Right forelimb (tissue), 1 donor: ENCODE measurements around the gene PDE4A.
"Not testable (repeated sequence)": the region's sequence is repeated elsewhere in the genome, so short reads cannot be mapped to it uniquely, and the experiment has no call there.

Experiments used
- DNase-seq: peaks from one replicate; pipeline ENCODE4 v3.0.0-alpha.2; 2018

PDE4A gene

DNA sequence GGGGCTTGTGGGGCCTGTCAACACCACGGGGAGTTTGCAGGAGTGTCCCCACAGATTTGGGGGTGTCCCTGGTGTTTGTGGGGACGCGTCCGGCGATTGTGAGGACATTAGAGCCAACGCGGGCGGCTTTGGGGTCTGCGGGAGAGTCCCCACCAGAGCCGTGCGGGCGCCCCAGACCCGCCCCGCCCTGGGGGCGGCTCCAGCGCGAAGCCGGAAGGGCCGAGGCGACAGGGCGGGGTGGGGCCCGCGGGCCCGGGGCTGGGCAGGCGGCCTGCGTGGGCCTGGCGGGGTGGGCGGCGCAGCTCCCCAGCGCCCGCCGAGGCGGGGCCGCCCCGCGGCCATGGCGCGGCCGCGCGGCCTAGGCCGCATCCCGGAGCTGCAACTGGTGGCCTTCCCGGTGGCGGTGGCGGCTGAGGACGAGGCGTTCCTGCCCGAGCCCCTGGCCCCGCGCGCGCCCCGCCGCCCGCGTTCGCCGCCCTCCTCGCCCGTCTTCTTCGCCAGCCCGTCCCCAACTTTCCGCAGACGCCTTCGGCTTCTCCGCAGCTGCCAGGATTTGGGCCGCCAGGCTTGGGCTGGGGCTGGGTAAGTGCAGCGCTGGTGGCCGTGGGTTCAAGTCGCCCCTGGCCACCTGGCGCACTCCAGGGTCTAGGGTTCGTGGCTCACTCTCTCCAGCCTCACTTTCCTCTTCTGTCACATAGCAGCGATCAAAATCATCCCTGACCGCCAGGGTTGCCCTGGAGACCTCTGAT lies 10.3 kb downstream of the PDE4A start:
- DNase-seq: no peak

DNA sequence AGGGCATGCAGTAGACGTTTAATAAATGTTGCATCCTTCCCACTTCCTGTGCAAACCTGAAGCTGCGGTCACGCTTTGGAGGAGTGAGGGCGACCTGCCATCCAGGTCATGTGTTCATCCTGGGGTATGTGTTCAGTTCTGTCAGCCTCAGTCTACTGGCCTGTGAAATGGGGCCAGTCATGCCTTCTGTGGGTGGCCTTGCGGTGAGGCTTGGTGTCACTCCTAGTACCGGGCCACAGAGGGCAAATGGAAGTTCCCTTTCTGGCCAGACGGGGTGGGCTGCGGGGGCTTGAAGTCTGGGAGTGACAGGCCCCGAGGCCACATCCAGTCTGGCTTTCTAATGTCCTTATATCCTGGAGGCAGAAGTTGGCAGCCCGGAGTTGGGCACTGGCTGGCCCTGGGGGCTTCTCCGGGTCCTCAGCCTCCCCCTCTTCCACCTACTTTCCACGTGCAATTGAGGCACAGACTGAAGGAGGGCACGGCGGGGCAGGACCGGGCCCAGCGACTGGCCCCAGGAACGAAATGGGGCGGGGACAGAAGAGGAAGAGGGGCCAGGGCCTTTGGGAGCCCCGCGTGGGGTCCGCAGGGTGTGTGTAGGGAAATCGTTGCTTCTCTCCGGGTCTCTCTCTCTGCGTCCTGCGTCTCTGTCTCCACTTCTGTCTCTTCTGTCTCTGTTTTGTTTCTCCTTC lies 11.1 kb downstream of the PDE4A start:
- DNase-seq: no peak

DNA sequence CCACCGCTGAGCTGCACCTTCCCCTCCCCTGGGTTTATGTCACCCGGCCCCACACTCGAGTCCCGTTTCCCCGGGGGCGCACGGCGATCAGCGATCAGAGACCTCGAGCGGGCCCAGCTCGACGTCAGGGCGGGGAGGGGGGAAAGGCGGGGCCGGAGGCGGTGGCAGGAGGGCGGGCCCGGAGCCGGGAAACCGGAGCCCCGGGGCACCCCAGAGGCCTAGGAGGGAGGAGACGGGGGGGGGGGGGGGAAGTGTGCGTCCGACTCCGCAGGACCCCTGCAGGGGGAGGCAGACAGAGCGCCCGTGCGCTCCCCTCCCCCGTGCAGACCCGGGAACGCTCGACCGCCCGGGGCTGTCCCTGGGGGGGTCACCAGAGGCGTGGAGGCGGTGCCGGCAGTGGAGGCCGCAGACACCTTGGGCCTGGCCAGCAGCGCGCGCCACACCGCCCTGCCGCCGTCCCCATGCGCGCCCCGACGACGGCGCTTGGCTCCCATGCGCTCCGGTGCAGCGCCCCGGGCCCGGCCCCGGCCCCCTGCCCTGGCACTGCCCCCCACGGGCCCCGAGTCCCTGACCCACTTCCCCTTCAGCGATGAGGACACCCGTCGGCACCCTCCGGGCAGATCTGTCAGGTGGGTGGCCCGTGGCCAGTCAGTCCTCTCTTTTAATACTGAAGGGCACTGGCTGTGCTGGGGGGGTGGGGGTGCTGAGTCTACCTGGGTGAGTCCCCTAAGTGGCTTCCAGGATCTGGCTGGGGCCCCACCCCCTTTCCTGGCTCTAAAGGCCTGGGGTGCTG lies 11.8 kb downstream of the PDE4A start:
- peak; percentile 72 for DNase-seq

DNA sequence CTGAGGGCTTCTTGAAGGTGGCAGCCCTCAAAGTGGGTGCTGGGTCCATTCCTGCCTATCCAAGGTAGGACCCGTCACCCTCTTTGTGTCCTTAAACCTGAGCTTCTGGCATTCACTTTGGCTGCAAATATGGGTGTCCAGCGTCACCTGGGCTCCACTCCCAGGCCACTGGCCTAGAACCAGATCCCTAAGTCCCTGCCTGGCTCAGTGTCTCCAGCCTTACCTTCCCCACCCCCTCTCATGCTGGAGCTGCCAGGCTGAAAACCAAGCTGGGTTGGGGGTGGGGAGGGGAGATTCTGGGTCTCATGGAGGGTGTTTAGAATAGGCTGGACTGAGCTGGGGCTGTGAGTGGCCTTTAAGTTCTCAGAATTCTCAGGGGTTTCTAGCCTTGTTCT lies 12.4 kb downstream of the PDE4A start:
- DNase-seq: no peak

DNA sequence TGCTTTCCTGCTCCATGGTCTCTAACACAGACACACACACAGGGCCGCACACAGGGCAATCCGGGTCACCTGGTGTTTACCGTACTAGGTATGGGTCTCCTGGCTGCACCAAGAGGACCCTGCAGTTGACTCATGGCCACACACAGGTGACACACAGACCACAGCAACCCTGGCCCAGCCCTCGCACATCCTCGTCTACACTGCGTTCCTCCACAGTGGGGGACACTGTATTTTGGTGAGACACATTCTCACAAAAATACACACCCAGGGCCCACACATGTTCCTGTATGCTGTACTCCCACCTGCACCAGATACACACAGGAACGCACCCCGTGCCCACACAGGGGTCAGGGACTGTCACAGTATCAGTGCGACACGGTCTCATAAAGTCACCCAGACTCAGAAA lies 12.8 kb downstream of the PDE4A start:
- DNase-seq: no peak

DNA sequence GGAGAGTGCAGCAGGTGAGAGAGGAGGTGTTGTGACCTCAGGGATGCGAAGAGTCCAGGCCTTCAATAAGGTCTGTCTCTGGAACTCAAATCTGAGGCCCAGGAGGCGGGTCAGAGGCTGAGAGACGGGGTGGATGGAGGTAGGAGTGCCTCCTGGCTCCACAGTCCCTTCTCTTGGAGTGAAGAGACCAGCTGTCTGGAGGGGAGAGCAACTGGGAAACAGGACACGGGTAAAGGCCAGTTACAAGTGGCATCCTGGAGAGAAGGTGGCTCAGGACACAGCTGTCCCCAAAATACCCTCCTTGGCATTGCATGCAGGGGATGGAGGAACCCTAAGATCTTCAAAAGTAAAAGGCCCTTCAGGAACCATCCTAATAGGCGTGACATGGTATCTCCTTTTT lies 19.2 kb downstream of the PDE4A start:
- no peak for DNase-seq

DNA sequence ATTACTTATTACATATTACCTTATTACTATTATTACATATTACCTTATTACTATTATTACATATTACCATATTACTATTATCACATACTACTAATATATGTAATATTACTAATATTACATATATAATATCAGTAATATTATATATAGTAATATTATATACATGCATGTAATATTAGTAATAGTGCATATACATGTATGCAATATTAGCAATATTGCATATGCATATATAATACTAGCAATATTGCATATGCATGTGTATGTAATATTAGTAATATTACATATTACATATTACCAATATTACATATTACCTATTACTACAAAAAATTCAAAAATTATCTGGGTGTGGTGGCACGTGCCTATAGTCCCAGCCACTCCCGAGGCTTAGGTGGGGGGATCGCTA lies 22.4 kb downstream of the PDE4A start:
- no peak for DNase-seq

DNA sequence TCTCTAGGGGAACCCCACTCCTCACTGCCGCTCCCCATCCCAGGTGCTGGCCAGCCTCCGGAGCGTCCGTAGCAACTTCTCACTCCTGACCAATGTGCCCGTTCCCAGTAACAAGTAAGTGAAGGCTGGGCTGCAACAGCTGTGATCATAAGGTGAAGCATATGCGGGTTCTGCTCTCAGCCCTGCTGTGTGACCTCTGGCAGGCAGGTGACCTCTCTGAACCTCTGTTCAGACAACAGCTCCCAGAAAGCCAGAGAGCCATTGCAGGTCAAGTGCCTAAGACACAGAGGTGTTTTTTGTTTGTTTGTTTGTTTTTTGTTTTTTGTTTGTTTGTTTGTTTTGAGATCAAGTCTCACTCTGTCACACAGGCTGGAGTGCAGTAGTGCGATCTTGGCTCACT lies 28.7 kb downstream of the PDE4A start:
- DNase-seq: no peak

DNA sequence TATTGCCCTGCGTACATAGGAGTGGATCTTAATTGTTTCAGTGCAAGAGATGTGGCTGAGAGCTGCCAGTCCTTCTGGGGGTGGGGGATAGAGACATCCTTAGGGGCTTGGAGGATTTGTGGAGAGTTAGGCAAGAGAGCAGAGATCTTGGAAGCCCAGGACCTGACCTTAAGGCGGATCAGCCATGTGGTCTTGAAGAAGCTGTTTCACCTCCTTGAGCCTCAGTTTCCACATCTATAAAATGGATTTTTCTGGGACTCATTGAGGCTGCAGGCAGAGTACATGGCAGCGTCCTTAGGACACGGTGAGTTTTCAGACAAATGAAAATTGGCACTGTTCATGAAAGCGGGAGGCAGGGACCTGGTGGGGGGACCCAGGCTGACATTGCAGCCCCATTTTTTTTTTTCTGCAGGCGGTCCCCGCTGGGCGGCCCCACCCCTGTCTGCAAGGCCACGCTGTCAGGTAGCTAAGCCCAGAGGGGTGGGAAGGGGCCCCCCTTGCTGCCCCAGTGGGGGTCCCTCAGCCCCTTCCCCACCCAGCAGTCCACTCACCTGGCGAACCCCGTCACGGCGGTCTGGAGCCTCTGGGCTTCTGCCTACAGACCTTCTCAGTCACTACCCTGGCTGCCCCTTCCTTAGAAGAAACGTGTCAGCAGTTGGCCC lies 30.0 kb downstream of the PDE4A start:
- DNase-seq: no peak

DNA sequence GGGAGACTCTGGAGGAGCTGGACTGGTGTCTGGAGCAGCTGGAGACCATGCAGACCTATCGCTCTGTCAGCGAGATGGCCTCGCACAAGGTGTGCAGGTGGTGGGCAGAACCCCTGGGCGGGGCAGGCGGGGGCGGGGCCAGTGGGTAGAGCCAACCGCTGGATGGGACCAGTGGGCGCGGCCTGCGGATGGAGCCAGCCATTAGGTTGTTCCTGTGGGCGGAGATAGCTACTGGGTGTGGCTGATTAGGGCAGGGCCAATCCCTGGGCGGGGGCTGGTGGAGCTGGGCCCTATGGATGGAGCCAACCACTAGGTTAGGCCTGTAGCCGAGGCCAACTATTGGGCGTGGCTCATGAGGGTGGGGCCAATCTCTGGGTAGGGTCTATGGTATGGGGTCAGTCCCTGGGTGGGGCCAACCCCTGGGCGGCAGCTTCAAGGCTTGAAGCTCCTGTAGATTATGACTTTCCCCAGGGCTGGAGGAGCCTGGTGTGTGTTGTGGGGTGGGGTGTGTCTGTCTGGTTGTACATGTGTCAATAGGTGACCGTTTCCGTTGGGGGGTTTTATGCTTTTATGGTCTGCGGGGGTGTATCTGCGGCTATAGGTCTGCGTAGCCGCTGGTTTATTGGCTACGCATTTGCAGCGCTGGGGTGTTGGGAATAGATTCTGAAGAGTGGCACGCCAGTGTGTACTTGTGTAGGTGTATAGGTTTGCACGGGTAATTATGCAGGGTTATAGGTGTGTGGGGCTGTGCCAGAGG lies 30.7 kb downstream of the PDE4A start:
- no peak for DNase-seq

DNA sequence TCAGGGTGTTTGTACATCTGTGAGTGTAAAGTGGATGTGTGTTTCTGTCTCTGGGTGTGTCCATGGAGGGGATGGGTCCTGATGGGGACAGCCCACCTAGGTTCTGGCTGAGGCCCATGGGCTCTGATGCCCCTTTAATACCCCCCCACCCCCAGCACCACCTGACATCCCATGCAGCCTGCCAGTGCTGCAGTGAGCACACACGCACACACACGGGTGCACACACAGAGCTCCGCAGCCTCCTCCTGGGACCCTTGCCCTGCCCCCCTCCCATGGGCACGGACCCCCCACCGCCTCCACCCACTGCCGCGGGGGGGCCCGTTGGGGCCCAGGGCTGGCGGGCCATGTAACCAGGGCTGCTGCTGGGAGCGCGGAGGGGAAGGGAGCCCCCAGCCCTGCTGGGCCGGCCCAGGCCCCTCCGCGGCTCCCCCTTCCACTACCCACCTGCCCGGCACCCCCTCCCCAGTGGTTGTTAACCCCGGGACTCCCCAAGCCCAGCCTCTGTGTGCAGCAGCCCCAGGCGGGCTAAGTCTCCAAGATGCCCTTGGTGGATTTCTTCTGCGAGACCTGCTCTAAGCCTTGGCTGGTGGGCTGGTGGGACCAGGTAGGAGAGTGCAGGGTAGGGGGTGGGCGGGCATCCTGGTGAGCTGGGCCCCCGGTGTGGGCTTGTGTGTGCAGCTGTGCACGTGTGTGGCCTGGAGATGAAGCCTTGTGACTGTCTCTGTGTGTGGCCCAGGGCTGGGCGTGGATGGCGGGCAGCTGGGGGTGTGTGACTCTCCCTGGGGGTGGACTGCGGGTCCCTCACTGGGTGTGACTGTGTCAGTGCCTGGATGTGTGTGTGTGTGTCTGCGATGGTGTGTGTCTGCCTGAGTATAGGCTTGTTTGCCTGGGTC lies 32.6 kb downstream of the PDE4A start:
- no peak for DNase-seq

DNA sequence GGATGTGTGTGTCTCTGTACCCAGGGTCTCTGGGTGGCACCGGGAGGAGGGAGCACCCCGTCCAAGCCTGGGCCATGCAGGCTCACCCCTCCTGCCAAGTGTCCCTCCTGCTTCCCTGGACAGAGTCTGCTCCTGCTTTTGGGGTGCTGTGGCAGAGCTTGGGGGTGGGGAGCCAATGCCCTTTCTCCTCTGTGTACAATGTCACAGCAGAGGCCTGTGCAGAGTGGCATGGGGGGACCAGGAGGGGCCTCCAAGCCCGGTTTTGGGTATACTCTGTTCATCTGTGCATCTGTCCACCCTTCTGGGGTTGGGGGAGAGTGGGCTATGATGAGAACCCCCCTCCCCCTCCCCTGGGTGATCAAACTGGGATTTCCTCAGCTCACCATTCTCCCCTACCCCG lies 33.5 kb downstream of the PDE4A start:
- DNase-seq: no peak

DNA sequence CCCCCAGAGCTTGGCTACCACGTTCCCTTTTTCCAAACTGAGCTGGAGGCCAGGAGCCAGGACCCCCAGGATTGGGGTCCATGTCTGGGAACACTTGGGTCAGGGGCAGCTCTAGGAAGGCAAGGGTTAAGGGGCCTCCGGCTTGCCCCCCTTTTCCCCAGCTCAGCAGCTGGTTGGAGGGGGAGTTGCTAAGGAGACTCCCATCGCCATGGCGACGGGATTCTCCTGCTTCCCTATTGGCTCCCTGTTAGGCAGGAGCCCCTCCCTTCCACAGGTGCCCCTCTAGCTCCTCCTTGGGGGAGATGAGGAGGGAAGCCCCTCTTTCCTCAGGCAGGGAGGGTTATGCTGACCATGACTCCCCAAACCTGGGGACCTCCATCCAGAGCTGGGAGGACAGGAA lies 33.9 kb downstream of the PDE4A start:
- DNase-seq: no peak

DNA sequence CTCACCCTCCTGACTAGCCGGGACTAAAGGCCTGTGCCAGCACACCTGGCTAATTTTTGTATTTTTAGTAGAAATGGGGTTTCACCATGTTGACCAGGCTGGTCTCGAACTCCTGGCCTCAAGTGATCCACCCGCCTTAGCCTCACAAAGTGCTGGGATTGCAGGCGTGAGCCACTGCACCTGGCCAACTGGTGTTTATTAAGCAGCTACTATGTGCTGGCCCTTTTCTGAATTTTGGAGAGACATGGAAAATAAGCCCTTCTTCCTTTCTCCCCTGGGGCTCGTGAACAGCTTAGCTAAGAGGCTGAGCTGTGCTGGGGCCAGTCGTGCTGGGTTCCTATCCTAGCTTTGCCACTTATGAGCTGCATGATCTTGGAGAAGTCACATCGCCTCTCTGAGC lies 38.4 kb downstream of the PDE4A start:
- DNase-seq: not testable (repeated sequence)

DNA sequence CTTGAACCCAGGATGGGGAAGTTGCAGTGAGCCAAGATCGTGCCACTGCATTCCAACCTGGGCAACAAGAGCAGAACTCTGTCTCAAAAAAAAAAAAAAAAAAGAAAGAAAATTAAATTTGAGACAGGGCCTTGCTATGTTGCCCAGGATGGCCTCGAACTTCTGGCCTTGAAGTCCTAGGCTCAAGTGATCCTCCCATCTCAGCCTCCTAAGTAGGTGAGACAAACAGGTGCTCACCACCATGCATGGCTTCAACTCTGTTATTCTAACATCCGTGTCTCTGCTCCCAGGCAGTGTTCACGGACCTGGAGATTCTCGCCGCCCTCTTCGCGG lies 40.3 kb downstream of the PDE4A start:
- DNase-seq: no peak

DNA sequence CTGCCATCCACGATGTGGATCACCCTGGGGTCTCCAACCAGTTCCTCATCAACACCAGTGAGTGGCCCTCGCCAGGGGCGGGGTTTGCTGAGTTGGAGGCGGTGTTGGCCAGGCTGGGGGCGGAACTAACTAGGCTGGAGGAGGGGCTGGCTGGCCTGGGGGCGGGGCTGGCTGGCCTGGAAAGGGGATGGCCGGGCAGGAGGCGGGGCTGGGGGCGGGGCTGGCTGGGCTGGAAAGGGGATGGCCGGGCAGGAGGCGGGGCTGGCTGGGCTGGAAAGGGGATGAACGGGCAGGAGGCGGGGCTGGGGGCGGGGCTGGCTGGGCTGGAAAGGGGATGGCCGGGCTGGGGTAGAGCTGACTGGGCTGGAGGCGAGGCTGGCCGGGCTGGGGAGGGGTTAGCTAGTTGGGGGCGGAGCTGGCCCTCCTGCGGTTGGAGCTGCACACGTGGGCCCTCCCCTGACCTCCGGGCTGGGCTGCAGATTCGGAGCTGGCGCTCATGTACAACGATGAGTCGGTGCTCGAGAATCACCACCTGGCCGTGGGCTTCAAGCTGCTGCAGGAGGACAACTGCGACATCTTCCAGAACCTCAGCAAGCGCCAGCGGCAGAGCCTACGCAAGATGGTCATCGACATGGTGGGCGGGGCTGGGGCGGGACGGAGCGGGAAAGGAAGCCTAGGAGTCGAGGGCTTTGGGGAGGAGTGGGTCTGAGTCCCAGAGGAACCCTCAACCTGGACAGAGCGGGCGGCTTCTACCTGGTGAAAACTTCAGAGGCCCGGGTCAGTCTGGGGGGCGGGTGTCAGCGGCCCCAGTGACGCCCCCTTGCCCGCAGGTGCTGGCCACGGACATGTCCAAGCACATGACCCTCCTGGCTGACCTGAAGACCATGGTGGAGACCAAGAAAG lies 41.0 kb downstream of the PDE4A start:
- peak; percentile 94 for DNase-seq

DNA sequence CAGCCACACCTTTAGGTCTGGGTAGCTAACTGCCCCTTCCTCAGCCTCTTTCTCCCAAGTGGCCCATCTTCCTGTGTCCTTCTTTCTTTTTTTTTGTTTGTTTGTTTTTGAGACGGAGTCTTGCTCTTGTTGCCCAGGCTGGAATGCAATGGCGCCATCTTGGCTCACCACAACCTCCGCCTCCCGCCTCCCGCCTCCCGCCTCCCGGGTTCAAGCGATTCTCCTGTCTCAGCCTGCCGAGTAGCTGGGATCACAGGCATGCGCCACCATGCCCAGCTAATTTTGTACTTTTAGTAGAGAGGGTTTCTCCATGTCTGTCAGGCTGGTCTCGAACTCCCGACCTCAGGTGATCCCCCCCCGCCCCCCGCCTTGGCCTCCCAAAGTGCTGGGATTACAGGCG lies 41.7 kb downstream of the PDE4A start:
- DNase-seq: not testable (repeated sequence)

DNA sequence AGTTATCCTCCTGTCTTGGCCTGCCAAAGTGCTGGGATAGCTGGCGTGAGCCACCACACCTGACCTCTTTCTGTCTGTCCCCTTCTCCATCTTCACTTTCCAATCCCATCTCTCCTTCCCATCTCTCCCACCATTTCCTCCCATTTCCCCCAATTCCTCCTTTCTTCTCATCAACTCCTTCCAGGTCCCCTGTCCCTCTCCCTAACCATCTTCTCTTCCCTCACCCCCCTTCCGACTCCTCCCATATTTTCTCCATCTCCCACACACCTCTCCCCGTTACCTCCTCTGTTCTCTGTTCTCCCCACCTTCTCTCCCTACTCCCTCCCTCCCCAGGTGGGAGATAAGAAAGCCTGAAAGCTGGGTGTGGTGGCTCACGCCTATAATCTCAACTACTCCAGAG lies 42.2 kb downstream of the PDE4A start:
- no peak for DNase-seq

DNA sequence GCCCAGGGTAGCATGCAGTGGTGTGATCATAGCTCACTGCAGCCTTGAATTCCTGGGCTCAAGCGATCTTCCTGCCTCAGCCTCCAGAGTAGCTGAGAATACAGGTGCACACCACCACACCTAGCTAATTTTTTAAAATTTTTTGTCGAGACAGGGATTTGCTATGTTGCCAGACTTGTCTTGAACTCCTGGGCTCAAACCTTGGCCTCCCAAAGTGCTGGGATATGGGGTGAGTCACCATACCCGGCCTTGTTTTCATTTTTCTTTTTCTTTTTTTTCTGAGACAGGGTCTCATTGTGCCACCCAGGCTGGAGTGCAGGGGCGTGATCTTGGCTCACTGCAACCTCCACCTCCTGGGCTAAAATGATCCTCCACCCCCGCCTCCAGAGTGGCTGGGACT lies 44.1 kb downstream of the PDE4A start:
- DNase-seq: no peak

DNA sequence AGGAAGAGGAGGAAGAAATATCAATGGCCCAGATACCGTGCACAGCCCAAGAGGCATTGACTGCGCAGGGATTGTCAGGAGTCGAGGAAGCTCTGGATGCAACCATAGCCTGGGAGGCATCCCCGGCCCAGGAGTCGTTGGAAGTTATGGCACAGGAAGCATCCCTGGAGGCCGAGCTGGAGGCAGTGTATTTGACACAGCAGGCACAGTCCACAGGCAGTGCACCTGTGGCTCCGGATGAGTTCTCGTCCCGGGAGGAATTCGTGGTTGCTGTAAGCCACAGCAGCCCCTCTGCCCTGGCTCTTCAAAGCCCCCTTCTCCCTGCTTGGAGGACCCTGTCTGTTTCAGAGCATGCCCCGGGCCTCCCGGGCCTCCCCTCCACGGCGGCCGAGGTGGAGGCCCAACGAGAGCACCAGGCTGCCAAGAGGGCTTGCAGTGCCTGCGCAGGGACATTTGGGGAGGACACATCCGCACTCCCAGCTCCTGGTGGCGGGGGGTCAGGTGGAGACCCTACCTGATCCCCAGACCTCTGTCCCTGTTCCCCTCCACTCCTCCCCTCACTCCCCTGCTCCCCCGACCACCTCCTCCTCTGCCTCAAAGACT lies 46.9 kb downstream of the PDE4A start:
- no peak for DNase-seq
